Measurements from ENCODE around the gene EVA1C.
"Not testable (repeated sequence)": the region's sequence is repeated elsewhere in the genome, so short reads cannot be mapped to it uniquely, and the experiment has no call there.

GRCh38 chr21:32505767-32506166 lies 93.3 kb downstream of the EVA1C start:
- TF ChIP-seq CTCF, POLR2A (IDR thresholded peaks at IDR 0.05): not testable (repeated sequence)

Data from lower leg skin (tissue), 3 donors.